NCI-H187 (cell line): ENCODE measurements around the gene SOX15.

Source experiments
- DNase-seq, 2 experiments: peaks; one replicate each; lab custom pipeline; 2025; lab: John Stamatoyannopoulos, UW

The SOX15 gene

DNA sequence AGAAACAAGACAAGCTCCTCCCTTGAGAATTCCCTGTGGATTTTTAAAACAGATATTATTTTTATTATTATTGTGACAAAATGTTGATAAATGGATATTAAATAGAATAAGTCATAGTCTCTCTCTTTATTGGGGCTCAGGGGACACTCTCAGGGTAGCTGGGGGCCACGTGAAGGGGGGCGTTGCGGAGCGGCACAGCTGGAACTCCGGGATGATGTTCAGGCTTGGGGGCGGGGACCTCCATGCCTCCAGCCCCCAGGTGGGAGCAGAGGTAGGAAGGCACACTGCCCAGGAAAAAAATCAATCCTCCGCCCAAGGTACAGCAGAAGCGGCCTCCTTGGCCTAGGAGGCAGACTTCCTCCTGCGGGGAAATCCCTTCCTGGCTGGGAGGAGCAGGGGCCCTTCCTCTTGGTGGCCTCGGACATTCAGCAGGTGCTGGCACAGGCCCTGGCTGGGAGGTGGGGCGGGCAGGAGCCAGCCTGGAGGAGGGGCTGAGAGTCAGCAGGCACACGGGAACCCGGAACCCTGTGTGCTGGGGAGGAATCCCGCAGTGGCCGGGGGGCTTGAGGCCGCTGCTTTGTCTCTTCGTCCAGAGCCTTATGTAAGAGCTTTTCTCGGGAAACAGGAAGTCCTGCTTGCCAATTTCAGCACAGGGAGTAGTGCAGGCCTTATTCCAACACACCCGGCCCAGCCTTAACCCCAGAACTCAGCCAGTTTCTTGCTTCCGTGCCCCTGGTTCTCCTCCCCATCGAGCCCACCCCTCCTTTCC, 31.9 kb downstream of the SOX15 start:
- DNase-seq: no peak

DNA sequence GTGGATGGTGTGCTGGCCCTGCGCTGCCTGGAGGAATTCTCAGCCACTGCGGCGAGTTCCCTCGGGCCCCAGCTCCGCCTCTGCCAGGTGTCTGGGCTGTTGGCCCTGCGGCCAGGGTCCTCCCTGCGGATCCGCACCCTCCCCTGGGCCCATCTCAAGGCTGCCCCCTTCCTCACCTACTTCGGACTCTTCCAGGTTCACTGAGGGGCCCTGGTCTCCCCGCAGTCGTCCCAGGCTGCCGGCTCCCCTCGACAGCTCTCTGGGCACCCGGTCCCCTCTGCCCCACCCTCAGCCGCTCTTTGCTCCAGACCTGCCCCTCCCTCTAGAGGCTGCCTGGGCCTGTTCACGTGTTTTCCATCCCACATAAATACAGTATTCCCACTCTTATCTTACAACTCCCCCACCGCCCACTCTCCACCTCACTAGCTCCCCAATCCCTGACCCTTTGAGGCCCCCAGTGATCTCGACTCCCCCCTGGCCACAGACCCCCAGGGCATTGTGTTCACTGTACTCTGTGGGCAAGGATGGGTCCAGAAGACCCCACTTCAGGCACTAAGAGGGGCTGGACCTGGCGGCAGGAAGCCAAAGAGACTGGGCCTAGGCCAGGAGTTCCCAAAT, 32.6 kb downstream of the SOX15 start:
- DNase-seq: no peak

DNA sequence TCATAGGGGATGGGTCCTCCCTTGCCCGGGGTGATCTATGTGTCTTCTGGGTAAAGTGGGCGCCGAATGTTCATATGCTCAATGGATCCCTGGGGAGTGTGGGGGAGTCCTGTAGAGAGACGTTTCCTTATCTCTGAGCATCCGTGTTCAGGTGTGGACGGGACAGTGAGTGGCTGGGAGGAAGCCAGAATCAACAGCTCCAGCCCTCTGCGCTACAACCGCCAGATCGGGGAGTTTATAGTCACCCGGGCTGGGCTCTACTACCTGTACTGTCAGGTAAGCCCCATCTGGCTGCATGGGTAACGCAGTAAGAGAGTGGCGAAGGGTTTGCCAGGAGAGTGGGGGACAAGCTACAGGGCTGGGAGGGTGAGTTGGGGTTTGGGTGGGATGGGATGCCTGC, 33.3 kb downstream of the SOX15 start:
- no peak for DNase-seq

DNA sequence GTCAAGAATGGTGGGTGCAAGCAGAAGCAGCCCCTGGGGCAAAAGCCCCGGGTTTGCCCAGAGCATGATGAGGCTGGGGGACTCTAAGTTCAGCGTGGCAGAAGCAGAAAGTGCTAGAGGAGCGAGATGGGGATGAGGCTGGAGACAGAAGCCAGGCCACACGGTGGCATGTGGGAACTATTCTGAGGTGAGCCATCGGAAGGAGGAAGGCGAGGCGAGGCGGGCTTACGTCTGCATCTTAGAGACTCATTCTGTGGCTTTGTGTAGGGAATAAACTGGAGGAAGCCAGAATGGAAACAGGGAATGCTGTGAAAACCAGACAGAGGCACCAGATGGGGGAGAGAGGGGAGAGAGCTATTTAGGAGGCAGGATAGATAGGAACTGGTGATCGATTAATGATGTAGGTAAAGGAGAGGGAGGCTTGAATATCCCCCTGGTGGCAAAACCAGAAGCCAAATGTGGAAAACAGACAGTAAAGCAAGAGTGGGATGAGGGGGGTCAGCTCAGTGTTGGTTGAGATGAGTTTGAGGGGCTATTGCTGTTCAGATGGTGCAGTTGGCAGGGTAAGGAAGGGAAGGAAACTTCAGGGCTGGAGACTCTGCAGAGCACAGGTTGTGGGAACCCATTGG, 34.5 kb downstream of the SOX15 start:
- no peak for DNase-seq

DNA sequence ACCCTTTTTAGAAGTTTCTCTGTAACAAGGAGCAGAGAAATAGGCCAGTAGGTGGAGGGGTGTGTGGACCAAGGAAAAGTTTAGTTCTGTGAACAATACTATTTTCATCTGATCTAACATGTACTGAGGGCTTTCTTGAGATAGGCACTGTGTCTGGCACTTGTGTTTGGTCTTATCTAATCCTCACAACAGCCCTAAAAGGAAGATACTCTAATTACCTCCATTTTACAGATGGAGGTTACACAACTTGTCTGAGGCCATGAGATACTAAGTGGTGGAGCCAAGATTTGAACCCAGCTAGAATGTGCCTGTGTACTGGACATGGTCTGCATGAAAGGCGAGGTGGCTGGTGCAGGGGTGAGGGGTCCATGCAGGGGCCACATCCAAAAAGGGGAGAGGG, 36.5 kb downstream of the SOX15 start:
- DNase-seq: no peak

DNA sequence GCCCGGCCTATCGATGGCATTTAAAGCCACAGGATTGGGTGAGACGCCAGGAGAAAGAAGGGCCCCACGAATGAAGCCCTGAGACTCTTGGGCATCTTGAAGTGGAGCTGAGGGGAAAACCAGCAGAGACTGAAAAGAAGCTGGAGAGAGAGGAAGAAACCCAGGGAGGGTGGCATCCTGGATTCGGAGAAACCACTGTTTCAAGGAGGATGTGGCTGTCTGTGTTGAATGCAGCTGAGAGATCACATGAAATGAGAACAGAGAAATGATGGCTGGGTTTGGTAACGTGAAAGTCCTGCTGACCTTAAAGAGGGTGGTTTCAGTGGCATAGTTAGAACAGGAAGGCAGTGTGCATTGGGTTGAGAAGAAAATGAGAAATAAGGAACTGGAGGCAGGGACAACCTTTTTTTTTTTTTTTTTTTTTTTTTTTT, 37.3 kb downstream of the SOX15 start:
- DNase-seq: no peak

DNA sequence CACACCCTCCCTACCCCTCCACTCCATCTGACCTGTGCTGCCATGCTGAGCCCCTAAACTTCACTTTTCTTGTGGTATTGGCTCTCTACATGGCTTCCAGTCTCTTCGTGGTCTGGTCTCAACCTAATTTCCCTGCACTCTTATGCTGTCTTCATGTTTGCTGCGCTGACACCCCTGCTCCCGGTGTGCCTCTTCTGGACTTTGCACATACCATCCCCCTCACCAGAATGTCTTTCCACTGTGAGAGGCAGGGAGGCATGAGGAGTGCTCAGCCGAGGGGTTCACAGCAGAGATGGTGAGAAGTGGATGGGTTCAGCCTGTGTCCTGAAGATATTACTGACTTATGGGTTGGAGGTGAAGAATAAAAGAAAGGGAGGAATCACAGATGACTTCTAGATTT, 38.5 kb downstream of the SOX15 start:
- DNase-seq: no peak

DNA sequence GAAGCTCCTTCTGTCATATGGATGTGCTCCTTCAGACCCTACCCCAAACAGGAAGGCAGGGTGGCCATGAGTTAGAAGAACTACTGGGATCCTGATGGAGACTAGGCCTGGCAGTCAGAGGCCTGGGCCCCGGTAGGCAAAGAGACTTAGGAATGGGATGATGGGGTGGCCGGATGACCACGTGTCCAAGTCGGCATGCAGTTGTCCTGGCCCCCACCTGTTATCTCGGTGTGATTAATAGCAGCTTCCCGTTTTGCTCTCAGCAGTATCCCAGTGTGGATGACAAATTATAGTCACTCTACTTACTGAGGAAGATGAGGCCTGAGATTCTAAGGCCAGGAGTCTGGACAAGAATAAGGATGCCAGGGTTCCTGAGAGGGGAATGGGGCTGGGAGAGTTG, 39.5 kb downstream of the SOX15 start:
- DNase-seq: no peak

DNA sequence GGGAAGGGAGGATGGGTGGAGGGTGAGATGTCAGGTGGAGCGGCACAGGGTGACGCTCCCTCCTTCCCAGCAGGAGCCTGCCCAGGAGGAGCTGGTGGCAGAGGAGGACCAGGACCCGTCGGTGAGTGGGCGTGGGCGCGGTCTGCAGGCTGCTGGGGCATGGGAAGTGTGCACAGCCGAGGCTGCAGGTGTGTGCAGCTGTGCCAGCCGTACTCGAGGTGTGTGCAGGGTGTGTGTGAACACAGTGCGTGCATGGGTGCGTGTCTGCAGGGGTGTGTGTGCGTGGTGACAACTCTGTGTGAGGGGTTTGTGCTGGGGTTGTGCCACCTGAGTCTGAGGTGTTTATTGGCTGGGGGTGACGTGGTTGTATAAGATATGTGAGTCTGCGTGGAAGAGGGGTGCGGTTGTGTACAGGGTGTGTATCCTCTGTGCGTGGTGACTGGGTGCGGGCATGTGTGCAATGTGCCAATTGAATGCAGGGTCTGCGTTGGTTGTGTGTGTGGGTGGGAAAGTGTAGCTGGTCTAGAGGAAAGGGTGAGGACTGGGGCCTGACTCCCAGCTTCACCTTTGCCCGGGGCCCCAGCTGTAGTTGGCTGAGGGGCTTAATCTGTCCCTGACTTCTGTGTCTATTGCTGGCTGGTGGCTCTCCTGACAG, 40.4 kb downstream of the SOX15 start:
- no peak for DNase-seq

DNA sequence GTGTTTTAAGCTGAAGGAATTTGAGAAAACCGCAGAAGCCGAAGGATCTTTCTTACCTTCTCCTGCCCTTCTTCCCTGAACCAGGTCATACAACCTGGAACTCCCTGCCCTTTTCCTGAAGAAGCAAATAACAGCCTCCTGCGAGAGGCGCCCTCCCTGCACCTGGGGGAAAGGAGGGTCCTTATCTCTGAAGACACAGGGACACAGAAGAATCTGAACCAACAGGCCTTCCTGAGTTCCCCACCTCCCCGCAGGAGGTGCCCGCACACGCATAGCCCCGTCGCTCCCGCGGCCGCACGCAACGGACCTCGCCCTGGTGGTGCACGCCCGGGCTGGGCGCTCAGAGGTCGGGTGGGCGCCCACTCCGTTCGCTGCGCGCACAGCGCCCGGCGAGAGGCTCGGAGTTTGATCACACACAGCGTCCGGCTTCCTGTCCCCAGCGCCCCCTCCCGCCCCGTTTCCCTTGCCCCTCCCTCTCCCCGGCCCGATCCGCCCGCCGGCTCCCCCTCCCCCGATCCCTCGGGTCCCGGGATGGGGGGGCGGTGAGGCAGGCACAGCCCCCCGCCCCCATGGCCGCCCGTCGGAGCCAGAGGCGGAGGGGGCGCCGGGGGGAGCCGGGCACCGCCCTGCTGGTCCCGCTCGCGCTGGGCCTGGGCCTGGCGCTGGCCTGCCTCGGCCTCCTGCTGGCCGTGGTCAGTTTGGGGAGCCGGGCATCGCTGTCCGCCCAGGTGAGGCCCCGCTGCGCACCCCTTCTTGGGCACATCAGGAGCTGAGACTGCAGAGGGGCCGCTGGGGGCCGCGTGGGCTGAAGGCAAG, 41.1 kb downstream of the SOX15 start, which contains the start of gene TNFSF12:
Gene TNFSF12, plus strand, starts transcription at position 474 of the 816 bp plus-strand sequence. Its CDS starts 96 bp downstream, at position 570.
- no peak for DNase-seq

DNA sequence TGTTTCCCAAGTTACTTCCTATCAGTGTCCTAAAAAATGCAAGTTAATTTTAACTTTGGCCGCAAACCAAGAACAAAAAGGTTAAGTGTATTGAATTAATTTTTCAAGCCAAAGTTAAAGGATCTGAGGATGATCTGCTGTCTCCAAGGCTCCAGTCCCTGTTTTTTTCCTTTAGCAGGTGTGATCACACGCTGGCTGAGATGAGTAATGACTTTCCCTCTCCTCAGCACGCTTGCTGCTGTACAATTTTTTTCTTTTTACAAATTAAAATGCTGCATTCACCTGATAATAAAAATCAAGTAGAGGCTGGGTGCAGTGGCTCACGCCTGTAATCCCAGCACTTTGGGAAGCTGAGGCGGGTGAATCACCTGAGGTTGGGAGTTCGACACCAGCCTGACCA, 45.0 kb downstream of the SOX15 start:
- DNase-seq: no peak

DNA sequence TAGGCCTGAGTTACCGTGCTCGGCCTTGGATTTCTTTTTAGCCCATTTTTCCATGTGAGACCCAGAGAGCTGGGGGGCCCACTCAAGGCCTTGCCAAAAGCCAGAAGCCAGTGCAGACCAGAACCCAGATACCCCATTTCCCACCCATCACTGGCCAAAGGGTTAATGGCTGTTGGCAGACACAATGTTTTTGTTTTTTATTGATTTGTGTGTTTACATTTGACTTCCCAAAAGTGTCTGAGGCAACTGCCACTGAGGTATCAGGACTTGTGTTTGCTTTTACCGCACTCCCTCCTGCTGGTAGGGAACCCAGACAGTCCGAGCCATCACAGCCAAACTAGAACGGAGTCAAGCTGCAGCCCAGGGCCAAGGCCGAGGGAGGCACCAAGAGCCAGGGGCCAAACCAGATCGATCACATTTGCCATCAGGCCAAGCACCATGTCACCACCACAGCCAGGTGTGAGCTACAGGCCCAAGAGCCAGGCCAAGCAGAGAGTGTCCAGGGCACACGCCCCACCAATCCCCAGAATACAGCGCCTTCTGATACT, 48.7 kb downstream of the SOX15 start:
- DNase-seq: no peak

DNA sequence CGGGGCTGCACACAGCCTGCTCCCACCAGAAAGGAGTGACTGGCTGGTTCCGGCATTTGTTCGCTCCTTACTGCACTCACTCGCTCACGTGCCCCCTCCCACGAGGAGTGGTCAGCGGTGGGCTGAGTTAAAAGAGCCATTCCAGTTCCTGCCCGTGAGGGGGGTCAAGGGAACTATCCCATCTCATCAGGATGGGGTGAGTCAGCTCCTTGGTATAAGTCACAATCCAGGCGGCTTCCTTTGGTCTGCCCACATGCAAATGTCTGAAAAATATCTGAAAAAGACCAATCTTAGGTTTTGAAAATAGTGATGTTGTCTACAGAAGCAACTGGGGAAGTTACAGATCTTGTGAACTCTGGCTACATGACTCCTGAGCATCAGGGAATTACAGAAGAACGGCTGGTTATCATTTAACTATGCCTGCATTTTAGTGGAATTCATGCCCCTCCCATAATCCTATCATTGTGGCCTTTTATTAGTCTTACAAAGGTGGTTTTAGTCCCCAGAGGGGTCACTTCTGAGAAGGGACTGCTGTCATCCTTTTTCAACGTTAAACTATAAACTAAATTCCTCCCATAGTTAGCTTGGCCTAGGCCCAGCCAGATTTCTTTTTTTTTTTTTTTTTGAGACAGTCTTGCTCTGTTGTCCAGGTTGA, 50.9 kb downstream of the SOX15 start:
- no peak for DNase-seq
